Keratinocyte (primary cell): ENCODE measurements around the gene GSS. TPM values are rescaled to one million over a fixed set of nuclear protein-coding genes. Genes with fewer than 3 reads are reported as not detected.

Source experiments
- DNase-seq: peaks from one replicate; pipeline ENCODE4 v3.0.0-alpha.2; 2011; ENCODE audit warnings: low read depth, missing footprints, low spot score
- FAIRE-seq: peaks from 2 replicates; lab custom pipeline; 2011; peaks lifted over from hg19 to GRCh38; lab: Jason Lieb, UNC
- H2AFZ ChIP-seq: 2 replicates; pipeline ENCODE4 v1.6.0; 2012; ENCODE audit warnings: low read length, control low read depth, inconsistent platforms; ENCODE audit not compliant: control insufficient read depth
- H3K27ac ChIP-seq: 2 replicates; pipeline ENCODE4 v1.5.1; 2011; ENCODE audit warnings: low read length; ENCODE audit not compliant: control insufficient read depth, insufficient read depth
- H3K27me3 ChIP-seq: 3 replicates; pipeline ENCODE4 v1.6.0; 2011; ENCODE audit warnings: low read length; ENCODE audit not compliant: control insufficient read depth, insufficient read depth; ENCODE audit errors: extremely low read depth
- H3K36me3 ChIP-seq, 2 experiments: 2 replicates in 1 of 2; 3 replicates in 1 of 2; pipeline ENCODE4 v1.5.1; 2011; ENCODE audit warnings: low read length in 2 of 2, mild to moderate bottlenecking in 1 of 2; ENCODE audit not compliant: control insufficient read depth in 2 of 2, insufficient read depth in 2 of 2; ENCODE audit errors: extremely low read depth in 1 of 2
- H3K4me1 ChIP-seq: 3 replicates; pipeline ENCODE4 v1.5.1; 2011; ENCODE audit warnings: low read length; ENCODE audit not compliant: control insufficient read depth, insufficient read depth; ENCODE audit errors: extremely low read depth
- H3K4me2 ChIP-seq: 3 replicates; pipeline ENCODE4 v1.6.0; 2011; ENCODE audit warnings: low read depth, low read length; ENCODE audit not compliant: control insufficient read depth, insufficient read depth; ENCODE audit errors: extremely low read depth
- H3K4me3 ChIP-seq, 3 experiments: fragments of 200-600 bp in 1 of 3; sonication (generic) in 1 of 3; 2 replicates in 2 of 3; 3 replicates in 1 of 3; pipeline ENCODE4 v1.5.1; 2011 to 2016; ENCODE audit warnings: low read length in 3 of 3, mild to moderate bottlenecking in 3 of 3, control low read depth in 2 of 3, inconsistent platforms in 1 of 3, low read depth in 1 of 3, mixed read lengths in 1 of 3, mixed run types in 1 of 3, moderate library complexity in 1 of 3; ENCODE audit not compliant: control insufficient read depth in 2 of 3, insufficient read depth in 2 of 3; ENCODE audit errors: extremely low read depth in 1 of 3
- H3K79me2 ChIP-seq: 2 replicates; pipeline ENCODE4 v1.6.0; 2012; ENCODE audit warnings: low read length; ENCODE audit not compliant: control insufficient read depth, insufficient read depth
- H3K9ac ChIP-seq: 3 replicates; pipeline ENCODE4 v1.6.0; 2011; ENCODE audit warnings: low read length; ENCODE audit not compliant: control insufficient read depth, insufficient read depth; ENCODE audit errors: extremely low read depth
- H3K9me1 ChIP-seq: 3 replicates; pipeline ENCODE4 v1.6.0; 2011; ENCODE audit warnings: low read length; ENCODE audit not compliant: control insufficient read depth, insufficient read depth; ENCODE audit errors: extremely low read depth
- H3K9me3 ChIP-seq: 2 replicates; pipeline ENCODE4 v1.5.1; 2012; ENCODE audit warnings: low read depth, low read length; ENCODE audit not compliant: control insufficient read depth
- H4K20me1 ChIP-seq: 3 replicates; pipeline ENCODE4 v1.6.0; 2011; ENCODE audit warnings: low read length; ENCODE audit not compliant: control insufficient read depth, insufficient read depth; ENCODE audit errors: extremely low read depth
- EZH2 ChIP-seq: IDR thresholded peaks from one replicate; pipeline ENCODE4 v1.6.1; 2012; ENCODE audit warnings: inconsistent platforms, mild to moderate bottlenecking, low read length, moderate library complexity
- dilution Hi-C: fragments of 300-500 bp; cut with MboI; formaldehyde crosslinking; loops from one replicate; pipeline ENCODE4 v1.7.0; 2020; ENCODE audit warnings: low sequenced_read_pairs; ENCODE audit not compliant: extremely low pct_ligation_motif_present
- polyA plus RNA-seq, 5 experiments: library from polyadenylated mRNA; depleted of rRNA in 3 of 5; stranded (reverse) in 3 of 5; stranded (forward) in 1 of 5; unstranded in 1 of 5; fragments of >200 nt; gene quantifications; 1 replicate in 1 of 5; 2 replicates in 3 of 5; 3 replicates in 1 of 5; pipeline versions ENCODE4 v1.2.1 to v1.2.3, GENCODE V29; 2011 to 2012; ENCODE audit warnings: missing spikeins in 2 of 5, low read depth in 1 of 5, low replicate concordance in 1 of 5
- TF ChIP-seq, protein P1 (sequence below), 3 experiments: IDR thresholded peaks in 1 of 3; conservative IDR thresholded peaks in 1 of 3; optimal IDR thresholded peaks in 1 of 3; 2 replicates in 2 of 3; 3 replicates in 1 of 3; pipeline versions ENCODE3 to v1.5.1; 2011; ENCODE audit warnings: low read length in 3 of 3, mild to moderate bottlenecking in 3 of 3, moderate library complexity in 2 of 3, control low read depth in 1 of 3, inconsistent platforms in 1 of 3; ENCODE audit not compliant: insufficient read depth in 2 of 3; ENCODE audit errors: extremely low read depth in 1 of 3

Gene GSS
- polyA plus RNA-seq, 1 donor (not counting 4 experiments of a cell fraction or from before 2014, with no cell fraction given): 101 TPM

DNA sequence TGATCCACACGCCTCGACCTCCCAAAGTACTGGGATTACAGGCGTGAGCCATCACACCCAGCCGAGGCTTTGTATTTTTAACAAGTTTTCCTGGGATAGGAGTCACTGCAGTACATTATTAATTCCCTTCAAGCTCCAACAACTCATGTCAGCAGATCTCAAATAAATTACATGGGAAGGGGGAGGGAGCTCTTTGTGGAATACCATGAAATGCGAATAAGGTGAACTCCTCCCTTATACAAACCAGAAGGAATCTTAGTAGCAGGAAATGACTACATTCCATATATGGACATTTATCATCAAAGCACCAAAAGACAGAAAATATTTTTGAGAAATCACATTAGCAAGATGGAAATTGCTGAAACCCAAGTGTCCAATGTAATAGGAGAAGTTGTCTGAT lies 2.9 kb downstream of the GSS start:
- Histone ChIP-seq H2AFZ (no peak overlapping the region), H3K4me2 (peak overlapping the region; percentile 41), H3K27me3 (no peaks in the 10 kb centered on the region), H3K4me3 (no peak overlapping the region), H3K27ac (peak overlapping the region; percentile 16), H3K79me2 (peaks cover 12% of the 10 kb centered on the region), H3K9ac (no peak overlapping the region), H3K4me1 (peaks cover 49% of the 10 kb centered on the region), H3K9me1 (peaks cover 2% of the 10 kb centered on the region), H4K20me1 (no peaks in the 10 kb centered on the region), H3K9me3 (no peaks in the 10 kb centered on the region), H3K36me3 (peaks cover 1 to 7% of the 10 kb centered on the region in 2 experiments)
- dilution Hi-C loops: no loop called here
- DNase-seq: no peak
- TF ChIP-seq, protein P1, sequence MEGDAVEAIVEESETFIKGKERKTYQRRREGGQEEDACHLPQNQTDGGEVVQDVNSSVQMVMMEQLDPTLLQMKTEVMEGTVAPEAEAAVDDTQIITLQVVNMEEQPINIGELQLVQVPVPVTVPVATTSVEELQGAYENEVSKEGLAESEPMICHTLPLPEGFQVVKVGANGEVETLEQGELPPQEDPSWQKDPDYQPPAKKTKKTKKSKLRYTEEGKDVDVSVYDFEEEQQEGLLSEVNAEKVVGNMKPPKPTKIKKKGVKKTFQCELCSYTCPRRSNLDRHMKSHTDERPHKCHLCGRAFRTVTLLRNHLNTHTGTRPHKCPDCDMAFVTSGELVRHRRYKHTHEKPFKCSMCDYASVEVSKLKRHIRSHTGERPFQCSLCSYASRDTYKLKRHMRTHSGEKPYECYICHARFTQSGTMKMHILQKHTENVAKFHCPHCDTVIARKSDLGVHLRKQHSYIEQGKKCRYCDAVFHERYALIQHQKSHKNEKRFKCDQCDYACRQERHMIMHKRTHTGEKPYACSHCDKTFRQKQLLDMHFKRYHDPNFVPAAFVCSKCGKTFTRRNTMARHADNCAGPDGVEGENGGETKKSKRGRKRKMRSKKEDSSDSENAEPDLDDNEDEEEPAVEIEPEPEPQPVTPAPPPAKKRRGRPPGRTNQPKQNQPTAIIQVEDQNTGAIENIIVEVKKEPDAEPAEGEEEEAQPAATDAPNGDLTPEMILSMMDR (optimal IDR thresholded peaks at IDR 0.05 in 1 of 3, IDR thresholded peaks at IDR 0.05 in 1 of 3, conservative IDR thresholded peaks at IDR 0.05 in 1 of 3; ENCODE audit: extremely low read depth in 1 of 3, insufficient read depth in 2 of 3, low read length in 3 of 3): no peak
- TF ChIP-seq EZH2: no peak
- FAIRE-seq: no peak

DNA sequence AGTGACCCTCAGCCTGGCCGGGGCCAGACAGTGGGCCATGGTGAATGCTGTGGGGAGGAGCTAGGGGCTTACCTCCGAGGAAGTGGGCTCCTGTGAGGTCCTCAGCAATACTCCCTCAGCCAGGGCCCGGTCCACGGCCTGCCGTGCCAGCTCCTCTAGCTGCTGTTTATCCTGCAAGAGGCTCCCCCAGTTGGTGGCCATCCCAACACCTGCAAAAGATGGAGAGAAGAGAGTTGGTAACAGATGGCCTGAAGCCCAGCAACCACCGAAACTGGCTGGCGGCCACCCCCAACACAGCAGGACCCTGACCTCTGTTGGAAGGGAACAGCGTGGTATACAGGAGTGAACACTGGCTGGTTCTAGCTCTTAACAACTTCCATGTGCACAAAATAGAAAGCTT lies 4.0 kb downstream of the GSS start:
- Histone ChIP-seq H3K4me1 (peaks cover 50% of the 10 kb centered on the region), H4K20me1 (no peaks in the 10 kb centered on the region), H3K36me3 (peaks cover 1 to 7% of the 10 kb centered on the region in 2 experiments), H2AFZ (no peak overlapping the region), H3K79me2 (peaks cover 12% of the 10 kb centered on the region), H3K9me1 (peaks cover 2% of the 10 kb centered on the region), H3K27me3 (no peaks in the 10 kb centered on the region), H3K9ac (no peak overlapping the region), H3K4me2 (no peak overlapping the region), H3K27ac (no peak overlapping the region), H3K9me3 (no peaks in the 10 kb centered on the region), H3K4me3 (no peak overlapping the region)
- FAIRE-seq: no peak
- dilution Hi-C loops: no loop called here
- DNase-seq: no peak
- TF ChIP-seq, protein P1 (optimal IDR thresholded peaks at IDR 0.05 in 1 of 3, IDR thresholded peaks at IDR 0.05 in 1 of 3, conservative IDR thresholded peaks at IDR 0.05 in 1 of 3; ENCODE audit: extremely low read depth in 1 of 3, insufficient read depth in 2 of 3, low read length in 3 of 3): no peak
- no peak for TF ChIP-seq EZH2
